Gastrocnemius medialis (tissue), 4 donors: ENCODE results near the gene CSRNP3. TPM values are rescaled to one million over a fixed set of nuclear protein-coding genes. Genes with fewer than 3 reads are reported as not detected.

Source experiments
- ATAC-seq, 2 donors: fragments of 150-250 bp; one replicate each; pipeline ENCODE4 v1.9.1; 2016
- DNase-seq, 2 donors: peaks; one replicate each; pipeline ENCODE4 v3.0.0-alpha.2; 2019
- H3K27ac ChIP-seq, 4 donors: fragments of 200-600 bp; sonication (generic); 1 replicate in 1 of 4; 2 replicates in 3 of 4; pipeline ENCODE4 v1.5.1; 2016 to 2018; ENCODE audit warnings: mild to moderate bottlenecking in 2 of 4, moderate library complexity in 1 of 4
- H3K27me3 ChIP-seq, 3 donors: fragments of 200-600 bp; sonication (generic) in 2 of 3; 1 replicate in 1 of 3; 2 replicates in 2 of 3; pipeline versions ENCODE4 v1.5.1 to v1.6.0; 2016 to 2019; ENCODE audit warnings: mild to moderate bottlenecking in 1 of 3, moderate library complexity in 1 of 3
- H3K36me3 ChIP-seq, 2 donors: fragments of 200-600 bp; sonication (generic) in 1 of 2; one replicate each; pipeline ENCODE4 v1.5.1; 2017 to 2018
- H3K4me1 ChIP-seq, 2 donors: fragments of 200-600 bp; sonication (generic) in 1 of 2; one replicate each; pipeline ENCODE4 v1.5.1; 2016 to 2017; ENCODE audit warnings: mild to moderate bottlenecking in 2 of 2
- H3K4me3 ChIP-seq, 4 donors: fragments of 200-600 bp; sonication (generic) in 3 of 4; 1 replicate in 1 of 4; 2 replicates in 3 of 4; pipeline ENCODE4 v1.5.1; 2016 to 2019; ENCODE audit warnings: mild to moderate bottlenecking in 2 of 4
- H3K9me3 ChIP-seq, 3 donors: fragments of 200-600 bp; sonication (generic) in 2 of 3; 1 replicate in 1 of 3; 2 replicates in 2 of 3; pipeline ENCODE4 v1.5.1; 2016 to 2019
- CTCF ChIP-seq, 5 experiments: fragments of 450-650 bp in 3 of 5; fragments of 200-600 bp in 2 of 5; sonication (generic) in 2 of 5; IDR thresholded peaks in 4 of 5; conservative IDR thresholded peaks in 1 of 5; 1 replicate in 4 of 5; 2 replicates in 1 of 5; pipeline ENCODE4 v1.5.1; 2016 to 2019; ENCODE audit warnings: antibody characterized with exemption in 5 of 5, mild to moderate bottlenecking in 3 of 5, moderate library complexity in 3 of 5
- POLR2A ChIP-seq, 2 donors: fragments of 450-650 bp; IDR thresholded peaks; one replicate each; pipeline ENCODE4 v1.6.1; 2017; ENCODE audit warnings: antibody characterized with exemption in 2 of 2, mild to moderate bottlenecking in 2 of 2, moderate library complexity in 2 of 2
- in situ Hi-C, 4 donors: fragments of 200-750 bp; cut with MboI; loops; one replicate each; pipeline versions ENCODE4 v1.15.0 to v1.8.0; 2017; ENCODE audit warnings: low sequenced_read_pairs in 4 of 4
- intact Hi-C: fragments of 100-400 bp; cut with DNase I; formaldehyde crosslinking; loops from one replicate; pipeline ENCODE4 v1.15.1; 2023; ENCODE audit warnings: low total_unique reads
- total RNA-seq, 4 donors: library from RNA; depleted of rRNA; stranded (reverse); fragments of >200 nt; gene quantifications; one replicate each; pipeline versions ENCODE4 v1.1.0 to v1.2.3, GENCODE V29; 2016

The CSRNP3 gene
- total RNA-seq, 4 donors from 2014 or later = 0.05 to 0.27 (median 0.08) TPM

- H3K4me1 ChIP-seq = no peaks in the 10 kb centered on the region
- TF ChIP-seq CTCF (IDR thresholded peaks at IDR 0.05 in 4 of 5, conservative IDR thresholded peaks at IDR 0.05 in 1 of 5) = no peak
- no peak for TF ChIP-seq POLR2A (IDR thresholded peaks at IDR 0.05)
- H3K4me3 ChIP-seq = no peak overlapping the region
- no peaks in the 10 kb centered on the region for H3K9me3 ChIP-seq
- H3K27ac ChIP-seq = no peak overlapping the region
- no peaks in the 10 kb centered on the region for H3K36me3 ChIP-seq
- in situ Hi-C loops = no loop called here
- ATAC-seq (no peak), DNase-seq (no peak)
- no peaks in the 10 kb centered on the region for H3K27me3 ChIP-seq
- intact Hi-C loops = no loop called here
Observed at GRCh38 chr2:165505514-165505913, 36.0 kb downstream of the CSRNP3 start.

GRCh38 chr2:165508927-165509326, 39.4 kb downstream of the CSRNP3 start:
- H3K27ac ChIP-seq = no peak overlapping the region
- TF ChIP-seq CTCF (IDR thresholded peaks at IDR 0.05 in 4 of 5, conservative IDR thresholded peaks at IDR 0.05 in 1 of 5) (no peak), POLR2A (IDR thresholded peaks at IDR 0.05) (no peak)
- no peak overlapping the region for H3K4me3 ChIP-seq
- H3K4me1 ChIP-seq = no peaks in the 10 kb centered on the region
- no peak for DNase-seq
- no peaks in the 10 kb centered on the region for H3K27me3 ChIP-seq
- in situ Hi-C loops = no loop called here
- intact Hi-C loops = no loop called here
- H3K9me3 ChIP-seq = no peaks in the 10 kb centered on the region
- H3K36me3 ChIP-seq = no peaks in the 10 kb centered on the region
- ATAC-seq = no peak

- in situ Hi-C loops (no loop called here), intact Hi-C loops (no loop called here)
- TF ChIP-seq CTCF (IDR thresholded peaks at IDR 0.05 in 4 of 5, conservative IDR thresholded peaks at IDR 0.05 in 1 of 5) = no peak
- no peak for TF ChIP-seq POLR2A (IDR thresholded peaks at IDR 0.05)
Observed at GRCh38 chr2:165513479-165513878, 44.0 kb downstream of the CSRNP3 start.

GRCh38 chr2:165518611-165519010, 49.1 kb downstream of the CSRNP3 start:
- Histone ChIP-seq H3K4me3 (no peak overlapping the region), H3K4me1 (no peaks in the 10 kb centered on the region), H3K9me3 (no peaks in the 10 kb centered on the region), H3K27ac (no peak overlapping the region), H3K36me3 (no peaks in the 10 kb centered on the region), H3K27me3 (no peaks in the 10 kb centered on the region)
- TF ChIP-seq POLR2A (IDR thresholded peaks at IDR 0.05) (no peak), CTCF (IDR thresholded peaks at IDR 0.05 in 4 of 5, conservative IDR thresholded peaks at IDR 0.05 in 1 of 5) (no peak)
- intact Hi-C loops = no loop called here
- no peak for ATAC-seq
- in situ Hi-C loops = no loop called here
- no peak for DNase-seq

More at GRCh38 chr2:165513479-165513878, 44.0 kb downstream of the CSRNP3 start:
- Histone ChIP-seq H3K9me3 (no peaks in the 10 kb centered on the region), H3K27me3 (no peaks in the 10 kb centered on the region), H3K4me3 (no peak overlapping the region), H3K4me1 (no peaks in the 10 kb centered on the region), H3K27ac (no peak overlapping the region), H3K36me3 (no peaks in the 10 kb centered on the region)
- DNase-seq (no peak), ATAC-seq (no peak)

GRCh38 chr2:165522719-165523118, 53.2 kb downstream of the CSRNP3 start:
- no peak for DNase-seq
- Histone ChIP-seq H3K27ac (no peak overlapping the region), H3K36me3 (no peaks in the 10 kb centered on the region), H3K27me3 (no peaks in the 10 kb centered on the region), H3K4me3 (no peak overlapping the region), H3K9me3 (no peaks in the 10 kb centered on the region), H3K4me1 (no peaks in the 10 kb centered on the region)
- in situ Hi-C loops (no loop called here), intact Hi-C loops (no loop called here)
- TF ChIP-seq CTCF (IDR thresholded peaks at IDR 0.05 in 4 of 5, conservative IDR thresholded peaks at IDR 0.05 in 1 of 5) (no peak), POLR2A (IDR thresholded peaks at IDR 0.05) (no peak)
- ATAC-seq = no peak
